ENCODE data around the gene RPL39L.
A peak's percentile ranks its signal among the peaks of the same experiment; 100 is the strongest.
"Not testable (repeated sequence)": the region's sequence is repeated elsewhere in the genome, so short reads cannot be mapped to it uniquely, and the experiment has no call there.

RPL39L gene
- total RNA-seq: 0.55 to 4.8 (median 2.1) reads per million in 17 experiments

GRCh38 chr3:187139126-187139894, at the start of gene RPL39L:
Gene RPL39L (minus strand): TSS chr3:187139496. CDS start chr3:187121300, 18,196 bp downstream.
- DNase-seq: peak; percentile 82 to 91 (median 87)

- peak; percentile 5 to 50 (median 32) for DNase-seq
Measured at GRCh38 chr3:187188931-187189330, 49.6 kb upstream of the RPL39L start.

GRCh38 chr3:187186801-187187421, 47.6 kb upstream of the RPL39L start:
- peak in 2 of 4 experiments; percentile 2 to 7 for DNase-seq

GRCh38 chr3:187186375-187186774, 47.1 kb upstream of the RPL39L start:
- no peak for DNase-seq

- no peak for DNase-seq
Measured at GRCh38 chr3:187185759-187186158, 46.5 kb upstream of the RPL39L start.

GRCh38 chr3:187183903-187184302, 44.6 kb upstream of the RPL39L start:
- no peak for DNase-seq

- peak; percentile 18 to 74 (median 63) for DNase-seq
Measured at GRCh38 chr3:187183210-187183862, 44.0 kb upstream of the RPL39L start.

GRCh38 chr3:187181454-187182170, 42.3 kb upstream of the RPL39L start:
- DNase-seq: no peak

GRCh38 chr3:187172929-187173328, 33.6 kb upstream of the RPL39L start:
- no peak for DNase-seq

- DNase-seq: not testable (repeated sequence)
Measured at GRCh38 chr3:187170911-187171310, 31.6 kb upstream of the RPL39L start.

GRCh38 chr3:187169231-187169960, 30.1 kb upstream of the RPL39L start:
- DNase-seq: no peak

GRCh38 chr3:187167777-187168176, 28.5 kb upstream of the RPL39L start:
- no peak for DNase-seq

- no peak for DNase-seq
Measured at GRCh38 chr3:187166750-187167149, 27.5 kb upstream of the RPL39L start.

- DNase-seq: peak; percentile 42 to 73 (median 60)
Measured at GRCh38 chr3:187165144-187165543, 25.8 kb upstream of the RPL39L start.

- DNase-seq: no peak
Measured at GRCh38 chr3:187162265-187162953, 23.1 kb upstream of the RPL39L start.

GRCh38 chr3:187161556-187161955, 22.3 kb upstream of the RPL39L start:
- no peak for DNase-seq

- peak; percentile 41 to 62 (median 52) for DNase-seq
Measured at GRCh38 chr3:187150599-187150998, 11.3 kb upstream of the RPL39L start.

GRCh38 chr3:187150186-187150585, 10.9 kb upstream of the RPL39L start:
- no peak for DNase-seq

- no peak for DNase-seq
Measured at GRCh38 chr3:187146389-187146788, 7.1 kb upstream of the RPL39L start.

- no peak for DNase-seq
Measured at GRCh38 chr3:187145149-187145895, 6.0 kb upstream of the RPL39L start.

GRCh38 chr3:187139895-187140253, 578 bp upstream of the RPL39L start:
- DNase-seq: no peak
